ENCODE results near the gene HIPK2.
A peak's percentile ranks its signal among the peaks of the same experiment; 100 is the strongest.

The HIPK2 gene

DNA sequence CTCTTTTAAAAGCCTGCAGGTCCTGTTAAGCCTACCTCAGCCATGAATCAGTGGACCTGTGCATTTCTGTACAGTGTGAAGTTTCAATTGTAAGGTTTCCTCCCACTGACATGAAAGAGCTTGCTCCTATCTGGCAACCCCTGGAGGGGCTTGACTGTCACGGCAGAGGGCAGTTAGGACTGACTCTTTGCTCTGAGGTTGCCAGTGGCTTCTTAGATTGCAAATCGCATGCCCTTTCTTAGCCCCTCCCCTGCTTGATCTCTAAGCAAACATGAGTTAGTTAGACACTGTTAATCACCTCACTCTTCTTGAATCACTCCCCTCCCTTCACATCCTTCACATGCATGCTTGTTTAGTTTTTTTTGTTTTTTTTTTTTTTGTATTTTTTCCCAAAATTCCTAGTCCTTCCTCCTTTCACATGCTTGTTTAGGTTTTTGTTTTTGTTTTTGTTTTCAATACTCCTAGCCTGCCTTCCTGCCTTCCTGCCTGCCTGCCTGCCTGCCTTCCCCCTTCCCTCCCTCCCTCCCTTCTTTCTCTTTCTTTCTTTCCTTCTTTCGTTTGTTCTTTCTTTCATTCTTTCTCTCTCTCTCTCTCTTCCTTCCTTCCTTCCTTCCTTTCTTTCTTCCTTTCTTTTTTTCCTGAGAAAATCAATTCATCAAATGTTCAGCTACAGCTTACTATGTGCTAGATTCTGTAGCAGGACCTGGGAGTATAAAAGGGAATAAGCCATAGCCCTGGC is 6.0 kb upstream of the HIPK2 start:
- DNase-seq (ENCODE audit: low read depth), result no peak

DNA sequence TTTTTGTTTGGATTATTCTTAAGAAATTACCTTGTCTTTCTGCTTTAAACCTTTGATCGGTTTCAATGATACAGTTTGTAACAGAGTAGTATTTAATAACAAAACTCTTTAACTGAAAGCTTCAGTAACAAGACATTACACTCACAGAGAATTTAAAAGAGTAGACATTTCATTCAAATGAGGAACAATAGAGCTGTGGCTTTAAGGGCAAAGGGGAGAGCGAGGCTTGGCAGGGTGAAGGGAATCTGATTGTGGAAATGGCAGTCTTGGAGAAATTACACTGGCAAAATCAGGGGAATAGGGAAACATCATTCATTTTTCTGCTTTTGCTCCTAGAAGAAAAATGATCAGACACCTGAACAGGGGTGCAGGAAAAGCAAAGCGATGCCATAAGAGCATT is 5.1 kb upstream of the HIPK2 start:
- no peak for DNase-seq (ENCODE audit: low read depth)

DNA sequence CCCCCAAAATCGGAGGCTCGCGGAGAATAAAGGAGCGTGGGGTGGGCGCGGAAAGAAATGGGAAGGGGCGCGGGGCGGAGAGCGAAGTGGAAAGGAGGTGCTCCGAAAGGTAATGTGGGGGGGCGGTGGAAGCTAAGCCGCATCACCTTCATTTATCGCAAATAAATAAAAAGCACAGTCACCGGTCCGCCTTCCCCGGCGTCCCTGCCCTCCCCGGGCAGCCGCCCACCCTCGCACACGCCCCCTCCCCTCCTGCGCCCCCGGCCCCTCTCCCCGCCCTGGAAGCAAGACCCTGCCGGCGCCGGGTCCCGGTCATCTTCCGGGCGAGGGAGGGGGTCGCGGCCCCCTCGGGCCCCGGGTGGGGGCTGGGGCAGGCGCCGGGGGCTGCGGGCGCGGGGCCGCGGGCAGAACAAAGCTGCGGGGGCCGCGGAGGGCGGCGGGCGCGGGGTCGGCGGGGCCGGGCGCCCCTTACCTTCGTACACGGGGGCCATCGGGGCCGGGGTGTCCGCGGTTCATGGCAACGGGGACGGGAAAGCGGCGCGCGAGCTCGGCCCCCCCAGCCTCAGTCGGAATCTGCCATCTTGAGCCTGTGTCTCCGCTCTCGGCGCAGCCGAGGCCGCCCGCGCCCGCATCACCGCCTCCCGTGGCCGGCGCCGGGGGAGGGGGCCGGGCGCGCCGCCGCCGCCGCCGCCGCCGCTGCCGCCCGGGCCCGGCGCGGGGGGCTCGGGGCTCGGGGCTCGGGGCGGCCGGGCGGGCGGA is 486 bp downstream of the HIPK2 start:
- DNase-seq (ENCODE audit: low read depth), result no peak

DNA sequence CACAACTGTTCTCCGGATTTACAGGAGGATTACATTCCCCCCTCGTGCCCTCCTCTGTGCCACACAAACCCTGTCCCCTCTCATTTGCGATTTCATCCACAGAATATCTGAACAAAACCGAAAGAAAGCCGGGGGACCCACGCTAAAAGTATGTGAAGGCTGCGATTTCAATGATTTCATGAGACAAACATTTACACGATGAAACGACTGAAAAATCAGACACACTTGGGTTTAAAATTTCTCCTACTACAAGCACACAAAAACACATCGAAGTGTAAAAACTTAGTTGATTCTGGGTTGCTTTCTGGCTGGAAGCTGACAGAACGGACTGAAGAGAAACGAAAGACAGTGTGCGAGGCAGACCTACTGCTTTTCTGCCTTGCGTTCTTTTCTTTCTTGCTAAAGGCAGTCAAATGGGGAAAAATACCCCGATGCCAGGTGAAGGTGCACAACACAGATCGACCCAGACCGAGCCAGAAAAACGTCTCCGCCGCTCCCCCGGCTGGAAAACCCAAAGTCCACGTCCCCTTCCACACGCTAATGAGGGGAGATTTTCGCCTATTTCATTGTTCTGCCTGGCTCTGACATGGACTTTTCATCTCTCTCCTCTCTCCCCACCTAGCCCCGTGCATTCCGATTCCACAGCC is 1.2 kb downstream of the HIPK2 start:
- no peak for DNase-seq (ENCODE audit: low read depth)

DNA sequence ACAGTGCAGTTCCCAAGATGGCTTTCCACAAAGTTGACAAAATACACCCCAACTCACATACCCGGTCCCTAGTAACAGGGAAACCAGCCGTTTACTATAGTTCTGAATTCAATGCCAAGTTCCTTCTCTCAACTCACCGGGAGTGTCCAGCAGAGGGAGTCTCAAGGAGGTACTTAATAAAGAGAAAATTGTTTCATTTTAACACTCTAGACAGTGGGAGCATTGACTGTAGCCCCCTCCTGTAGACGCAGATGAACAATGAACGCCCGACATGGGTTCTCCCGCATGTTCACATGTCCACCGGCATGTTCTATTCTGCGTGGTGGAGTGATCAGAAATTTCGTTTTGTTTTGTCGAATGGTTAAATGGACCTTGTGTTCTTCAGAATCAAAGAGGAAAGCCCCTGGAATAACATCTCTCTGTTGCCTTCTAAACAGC is 1.9 kb downstream of the HIPK2 start:
- peak; percentile 49 for DNase-seq (ENCODE audit: low read depth)

DNA sequence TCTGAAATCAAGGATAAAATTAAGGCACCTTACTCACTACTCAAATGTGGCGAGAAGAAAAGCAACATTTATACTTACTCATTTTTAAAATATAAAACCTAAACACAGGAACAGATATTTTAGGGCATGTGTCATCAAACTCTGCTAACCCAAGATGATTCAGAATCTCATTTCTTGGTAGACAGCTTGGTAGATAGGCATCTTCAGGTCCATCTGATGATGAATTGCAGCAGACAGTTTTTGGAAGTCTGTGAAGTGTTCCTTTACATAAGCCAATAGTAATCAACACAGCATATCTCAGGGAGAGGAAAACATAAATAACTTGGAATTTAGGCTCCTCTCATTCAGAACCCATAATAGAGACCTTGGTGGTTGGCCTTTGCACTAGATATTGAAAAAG is 3.4 kb downstream of the HIPK2 start:
- DNase-seq (ENCODE audit: low read depth), result no peak

DNA sequence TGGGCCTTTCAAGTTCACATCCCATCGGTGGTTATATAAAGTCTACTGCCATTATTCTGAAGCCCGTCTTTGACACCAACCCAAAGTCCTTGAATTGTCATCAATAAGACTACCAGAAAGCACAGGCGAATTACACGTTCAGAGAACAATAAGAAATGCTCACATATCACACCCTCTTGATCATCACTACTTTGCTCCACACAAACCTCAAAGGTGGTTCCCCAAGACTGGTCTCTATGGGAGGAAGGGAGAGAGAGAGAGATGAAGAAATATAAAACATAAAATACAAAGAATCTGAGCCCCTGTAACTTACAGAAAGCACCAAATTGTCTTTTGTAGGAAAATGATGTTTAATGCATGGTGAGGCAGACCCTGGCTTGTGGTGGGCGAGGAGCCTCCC is 4.4 kb downstream of the HIPK2 start:
- no peak for DNase-seq (ENCODE audit: low read depth)

DNA sequence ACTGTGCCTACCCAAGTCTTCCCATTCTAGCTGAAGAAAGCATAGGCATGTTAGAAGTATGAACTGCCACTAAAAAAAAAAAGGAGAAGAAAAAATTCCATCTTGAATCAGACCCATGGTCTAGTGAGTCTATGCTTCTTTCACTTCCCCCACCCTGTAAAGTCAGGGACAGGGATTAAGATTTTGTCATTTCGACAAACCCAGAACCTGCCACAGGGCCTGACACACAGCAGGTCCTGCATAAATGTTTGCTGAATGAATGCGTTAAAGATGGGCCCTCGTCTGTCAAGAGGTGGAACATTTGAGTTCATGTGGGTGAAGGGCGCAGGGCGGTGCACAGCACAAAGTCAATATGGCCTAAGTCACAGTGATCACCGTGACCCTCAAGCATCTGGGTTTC is 4.9 kb downstream of the HIPK2 start:
- DNase-seq (ENCODE audit: low read depth), result no peak

DNA sequence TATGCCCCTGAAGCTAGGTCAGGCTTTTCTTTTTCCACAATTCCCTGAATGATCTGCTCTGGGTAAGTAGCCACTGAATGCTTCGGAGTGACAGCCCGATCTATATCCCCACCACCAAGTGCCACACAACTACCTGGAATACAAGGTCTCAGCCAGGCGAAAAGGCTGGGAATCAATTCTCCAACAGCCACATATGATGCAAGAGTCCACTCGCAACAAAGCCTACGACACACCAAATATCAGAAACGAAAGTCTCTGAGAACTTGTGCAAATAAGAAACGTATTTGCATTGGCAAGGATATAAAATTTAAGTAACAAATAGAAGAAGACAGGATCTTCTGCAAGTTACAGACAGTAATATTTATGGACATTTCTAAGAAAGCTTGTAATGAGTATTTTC is 5.7 kb downstream of the HIPK2 start:
- no peak for DNase-seq (ENCODE audit: low read depth)

DNA sequence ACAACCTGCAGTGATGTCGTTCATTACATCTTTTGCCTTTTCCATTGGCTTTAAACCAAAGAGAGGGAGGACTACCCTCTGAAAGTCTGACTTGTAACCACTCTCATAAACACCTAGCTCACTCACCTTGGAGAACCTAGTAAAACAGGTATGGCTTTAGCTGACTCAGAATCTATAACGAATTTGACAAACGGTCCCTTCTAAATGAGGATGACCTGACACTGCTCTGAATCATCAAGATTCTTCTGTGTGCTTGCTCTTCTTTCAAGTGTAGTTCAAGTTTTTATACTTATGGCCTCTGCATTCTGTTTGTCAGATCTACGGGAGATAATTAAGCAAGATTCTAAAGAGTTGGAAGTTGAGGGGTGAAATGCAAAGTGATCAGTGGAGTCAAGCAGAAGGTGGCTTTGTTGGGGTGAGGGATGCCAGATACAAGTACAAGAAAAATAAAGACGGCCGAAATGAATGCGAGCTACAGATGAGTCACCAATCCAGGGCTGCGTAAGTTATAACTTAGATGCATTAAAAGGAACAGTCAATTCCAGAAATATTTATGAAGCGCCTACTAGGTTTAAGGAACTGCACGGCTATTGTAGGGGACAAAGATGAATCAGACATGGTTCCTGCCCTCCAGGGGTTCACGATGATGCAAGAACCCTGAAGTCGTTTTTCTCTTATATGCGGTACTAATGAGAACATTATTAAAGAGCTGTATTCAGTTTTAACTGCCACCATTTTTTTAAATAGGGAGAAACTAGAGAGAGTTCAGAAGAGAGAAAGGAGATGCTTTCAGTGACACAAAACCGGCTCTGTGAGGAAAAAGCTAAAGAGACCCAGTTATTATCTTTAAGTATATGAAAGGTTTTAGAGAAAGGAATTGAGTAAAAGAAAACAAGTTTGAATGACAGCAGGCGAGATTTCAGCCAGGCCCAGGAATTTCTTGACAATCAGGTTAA is 6.5 kb downstream of the HIPK2 start:
- DNase-seq (ENCODE audit: low read depth), result no peak

DNA sequence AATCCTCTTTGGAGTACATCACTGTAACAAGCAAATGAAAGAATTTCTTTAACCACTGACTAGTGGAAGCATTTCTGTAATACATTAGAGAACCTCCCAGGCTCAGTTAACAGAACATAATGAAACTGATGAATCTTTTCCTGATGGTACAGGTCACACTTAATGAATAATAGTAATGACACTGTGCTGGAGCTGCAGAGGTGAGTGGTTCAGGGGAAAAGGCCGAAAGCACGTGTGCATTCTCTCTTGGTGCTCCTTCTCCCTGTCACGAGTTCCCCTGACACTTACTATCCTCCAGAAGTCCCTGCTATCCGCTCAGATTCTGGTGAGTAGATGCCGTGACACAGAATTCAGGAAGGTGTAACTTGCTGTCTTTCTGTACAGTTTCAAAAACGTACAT is 8.0 kb downstream of the HIPK2 start:
- no peak for DNase-seq (ENCODE audit: low read depth)

DNA sequence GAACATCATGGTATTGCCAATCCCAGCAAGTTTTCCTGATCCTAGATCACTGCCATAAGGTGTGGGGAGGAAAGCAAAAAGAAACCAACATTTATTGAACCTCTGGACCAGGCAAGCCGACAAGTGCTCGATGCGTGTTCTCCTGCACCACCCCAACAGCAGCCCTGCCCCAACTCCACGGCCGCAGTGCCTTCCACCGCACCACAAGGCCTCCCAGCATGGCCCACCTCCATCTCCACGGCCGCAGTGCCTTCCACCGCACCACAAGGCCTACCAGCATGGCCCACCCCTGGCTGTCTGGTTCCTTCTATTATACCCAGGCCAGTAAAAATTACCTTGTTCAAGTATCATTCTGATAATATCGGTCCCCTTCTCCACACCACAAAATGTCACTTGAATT is 8.7 kb downstream of the HIPK2 start:
- no peak for DNase-seq (ENCODE audit: low read depth)

DNA sequence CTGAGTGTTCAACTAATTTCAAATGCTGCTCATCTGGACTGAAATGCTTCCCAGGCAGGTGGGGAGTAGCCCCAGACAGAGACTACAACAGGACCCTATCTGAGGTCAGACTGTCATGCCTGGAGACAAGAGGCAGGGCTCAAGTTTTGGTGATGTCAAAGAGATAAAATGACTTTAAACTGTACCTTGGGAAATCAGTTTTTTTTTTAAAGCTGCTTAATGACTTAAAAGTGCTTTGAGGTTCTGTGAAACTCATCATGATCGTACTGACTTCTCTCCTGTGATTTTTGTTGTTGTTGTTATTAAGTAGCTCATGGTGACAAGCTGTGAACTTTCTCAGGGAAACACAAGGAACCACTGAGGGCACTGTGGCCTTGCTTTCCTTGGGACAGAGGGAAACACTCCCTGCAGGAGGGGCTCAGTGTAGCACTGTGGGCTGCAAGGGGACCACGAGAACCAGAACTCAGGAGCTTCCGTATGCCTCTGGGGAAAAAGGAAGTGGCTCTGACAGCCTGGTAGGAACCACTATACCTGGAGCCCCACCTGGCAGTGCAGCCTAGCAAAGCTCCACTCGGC is 9.5 kb downstream of the HIPK2 start:
- no peak for DNase-seq (ENCODE audit: low read depth)

DNA sequence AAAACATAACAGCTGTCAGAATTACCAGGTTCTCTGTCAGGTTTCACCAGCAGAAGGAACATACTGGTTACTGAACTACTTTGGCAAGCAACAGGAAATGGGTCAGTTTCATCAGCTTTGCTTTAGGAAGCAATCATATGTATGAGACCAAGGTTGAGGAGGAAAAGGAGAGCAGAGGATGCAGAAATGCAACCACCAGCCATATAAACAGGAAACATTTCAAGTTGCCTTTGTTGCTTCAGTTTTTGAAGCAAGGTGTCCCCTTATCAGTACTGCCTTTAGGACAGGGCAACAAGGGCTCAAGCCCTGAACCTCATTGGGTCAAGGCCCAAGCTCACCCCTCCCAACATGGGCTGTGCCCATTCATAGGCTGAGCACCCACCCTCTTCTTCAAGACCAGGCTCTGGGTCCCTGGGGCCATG is 10.2 kb downstream of the HIPK2 start:
- DNase-seq (ENCODE audit: low read depth), result no peak

DNA sequence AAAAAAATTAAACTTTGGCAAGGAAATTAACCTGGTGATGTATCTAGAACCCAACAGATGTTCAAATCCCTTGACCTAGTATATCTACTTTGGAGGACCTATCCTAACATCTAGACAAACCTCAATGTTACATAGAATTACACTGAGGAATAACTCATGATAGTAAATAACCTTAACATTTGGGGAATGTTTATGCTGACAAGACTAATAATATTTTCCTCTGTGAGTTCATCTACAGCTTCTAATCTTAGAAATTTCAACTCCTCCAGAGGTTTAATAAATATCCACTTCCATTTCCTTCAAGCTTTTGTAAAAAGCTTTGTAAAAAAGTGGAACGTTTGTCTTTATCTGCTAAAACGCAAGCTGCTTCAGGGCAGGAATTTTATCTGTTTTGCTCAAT is 12.7 kb downstream of the HIPK2 start:
- DNase-seq (ENCODE audit: low read depth), result no peak

DNA sequence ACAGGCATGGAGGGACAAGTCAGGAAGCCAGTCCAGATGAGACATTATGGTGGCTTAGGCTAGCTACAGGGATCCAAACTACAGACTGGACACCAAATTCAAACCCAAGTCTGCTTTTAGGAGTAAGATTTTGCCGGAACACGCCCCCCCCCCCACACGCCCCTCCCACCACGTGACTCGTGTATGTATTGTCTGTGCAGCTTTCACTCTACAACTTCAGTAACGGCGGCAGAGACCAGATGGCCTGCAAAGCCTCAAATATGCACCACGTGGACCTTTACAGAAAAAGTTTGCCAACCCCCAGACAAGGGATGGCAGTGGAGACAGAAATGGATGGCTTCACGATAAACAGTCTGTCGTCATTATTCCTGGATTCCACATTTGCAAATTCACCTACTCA is 14.5 kb downstream of the HIPK2 start:
- DNase-seq (ENCODE audit: low read depth), result no peak

DNA sequence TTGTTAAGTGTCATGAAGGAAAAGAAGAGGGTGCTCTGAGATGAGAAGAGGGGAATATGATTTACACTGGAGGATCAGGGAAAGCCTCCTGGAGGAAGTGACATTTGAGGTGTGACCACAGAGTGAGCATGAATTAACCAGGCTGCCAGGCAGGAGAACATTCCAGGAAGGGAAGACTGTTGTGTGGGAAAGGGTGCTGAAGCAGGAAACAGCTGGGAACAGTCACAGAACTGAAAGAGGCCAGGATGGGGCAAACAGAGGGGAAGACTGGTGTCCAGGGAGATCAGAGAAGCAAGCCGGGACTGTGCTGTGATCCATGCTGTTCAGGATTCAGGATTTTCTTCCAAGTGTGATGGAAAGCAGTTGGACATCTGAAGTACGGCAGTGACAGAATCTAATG is 14.9 kb downstream of the HIPK2 start:
- DNase-seq (ENCODE audit: low read depth), result no peak

DNA sequence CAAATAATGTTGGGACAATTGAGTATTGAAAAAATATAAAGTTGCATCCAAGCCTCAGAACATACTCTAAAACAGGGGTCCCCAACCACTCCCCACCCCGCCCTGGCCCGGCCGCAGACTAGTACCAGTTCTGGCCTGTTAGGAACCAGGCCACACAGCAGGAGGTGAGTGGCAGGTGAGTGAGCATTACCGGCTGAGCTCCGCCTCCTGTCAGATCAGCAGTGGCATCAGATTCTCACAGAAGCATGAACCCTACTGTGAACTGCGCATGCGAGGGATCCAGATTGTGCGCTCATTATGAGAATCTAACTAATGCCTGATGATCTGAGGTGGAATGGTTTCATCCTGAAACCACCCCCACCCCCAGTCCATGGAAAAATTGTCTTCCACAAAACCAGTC is 19.4 kb downstream of the HIPK2 start:
- no peak for DNase-seq (ENCODE audit: low read depth)

DNA sequence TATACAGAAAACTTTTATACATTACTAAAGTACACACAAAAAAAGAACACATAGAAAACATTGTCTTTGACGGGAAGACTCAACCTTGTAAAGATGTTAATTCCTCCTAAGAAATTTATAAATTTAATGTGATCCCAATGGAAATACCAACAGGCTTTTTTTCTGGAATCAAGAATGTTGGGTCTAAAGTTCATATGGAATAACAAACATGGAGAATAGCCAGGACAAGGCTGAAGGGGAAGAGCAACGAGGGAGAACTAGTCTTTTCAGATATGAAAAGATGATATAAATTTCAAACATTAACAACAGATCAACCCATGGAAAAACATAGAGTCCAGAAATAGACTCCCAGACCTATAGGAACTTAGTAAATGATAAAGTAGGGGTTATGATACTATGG is 19.8 kb downstream of the HIPK2 start:
- no peak for DNase-seq (ENCODE audit: low read depth)

DNA sequence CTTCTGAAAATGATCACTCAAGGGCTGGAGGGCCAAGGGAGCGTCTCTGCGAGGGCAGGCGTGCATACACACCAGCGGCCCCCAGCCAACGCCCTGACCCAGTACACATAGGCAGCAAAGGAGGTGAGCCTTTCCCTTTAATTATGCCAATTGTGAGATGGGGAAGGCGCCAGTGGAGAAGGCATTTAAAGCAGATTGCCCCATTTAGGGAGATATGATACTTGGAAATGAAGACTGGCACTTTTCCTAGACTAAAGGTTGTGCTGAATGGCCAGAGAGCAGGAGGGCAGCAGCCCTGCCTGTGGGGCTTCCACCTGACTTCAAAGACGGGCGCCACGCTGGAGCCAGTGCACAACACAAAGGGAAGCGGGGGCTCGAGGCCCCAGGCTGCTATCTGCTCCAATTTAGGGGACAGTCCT is 24.1 kb downstream of the HIPK2 start:
- no peak for DNase-seq (ENCODE audit: low read depth)

DNA sequence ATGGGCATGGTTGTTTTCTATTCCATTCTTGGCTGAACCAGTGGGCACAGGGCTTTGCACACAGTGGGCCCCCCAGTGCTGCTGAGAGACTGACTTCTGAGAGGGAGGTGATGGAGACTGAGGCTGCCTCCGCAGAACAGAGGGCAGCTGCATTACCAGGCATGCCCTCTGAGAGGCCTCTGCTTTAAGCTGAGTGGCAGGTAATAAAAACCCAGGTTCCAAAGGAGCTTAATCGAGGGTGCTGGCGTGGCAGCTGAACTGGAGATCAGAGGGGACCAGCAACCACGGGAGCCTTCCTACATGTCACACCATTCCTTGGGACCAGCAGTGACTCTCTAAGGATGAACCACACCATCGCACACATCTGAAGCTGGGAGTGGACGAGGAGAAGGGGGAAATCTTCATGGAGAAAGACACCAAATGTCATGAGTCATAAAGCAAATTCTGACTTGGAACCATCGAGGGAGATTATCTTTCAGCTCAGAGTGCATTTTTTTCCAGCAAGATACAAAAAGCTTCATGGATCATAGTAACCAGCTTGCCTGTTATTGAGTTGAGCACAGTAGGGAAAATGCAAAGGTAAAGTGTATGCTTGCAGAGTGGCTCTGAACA is 24.6 kb downstream of the HIPK2 start:
- DNase-seq (ENCODE audit: low read depth), result no peak

All from CMK (cell line).